Smooth muscle cell (in vitro differentiated cells): ENCODE results near the gene PPFIA2. TPM values are rescaled to one million over a fixed set of nuclear protein-coding genes. Genes with fewer than 3 reads are reported as not detected.

ENCODE experiments used
- DNase-seq: peaks from one replicate; lab custom pipeline; 2025; ENCODE audit not compliant: unreplicated experiment; lab: John Stamatoyannopoulos, UW
- H2AFZ ChIP-seq: fragments of 200-600 bp; sonication (generic); 2 replicates; pipeline ENCODE4 v1.6.0; 2016; ENCODE audit warnings: antibody characterized with exemption, low read depth, mild to moderate bottlenecking
- H3F3A ChIP-seq: fragments of 200-600 bp; sonication (generic); 2 replicates; pipeline ENCODE4 v1.6.0; 2017; ENCODE audit warnings: antibody characterized with exemption, low read depth
- H3K27ac ChIP-seq: fragments of 200-600 bp; sonication (generic); 2 replicates; pipeline ENCODE4 v1.5.1; 2016; ENCODE audit warnings: low read depth, mild to moderate bottlenecking
- H3K27me3 ChIP-seq: fragments of 200-600 bp; sonication (generic); 2 replicates; pipeline ENCODE4 v1.6.1; 2016; ENCODE audit warnings: low read depth, mild to moderate bottlenecking
- H3K36me3 ChIP-seq: fragments of 200-600 bp; sonication (generic); 2 replicates; pipeline ENCODE4 v1.5.1; 2016; ENCODE audit warnings: low read depth
- H3K4me1 ChIP-seq: fragments of 200-600 bp; sonication (generic); 2 replicates; pipeline ENCODE4 v1.5.1; 2016; ENCODE audit warnings: low read depth
- H3K4me2 ChIP-seq: fragments of 200-600 bp; sonication (generic); 2 replicates; pipeline ENCODE4 v1.6.0; 2016; ENCODE audit warnings: mild to moderate bottlenecking
- H3K4me3 ChIP-seq: fragments of 200-600 bp; sonication (generic); 2 replicates; pipeline ENCODE4 v1.5.1; 2016; ENCODE audit warnings: mild to moderate bottlenecking
- H3K79me2 ChIP-seq: fragments of 200-600 bp; sonication (generic); 2 replicates; pipeline ENCODE4 v1.6.0; 2016; ENCODE audit warnings: low read depth, mild to moderate bottlenecking
- H3K9ac ChIP-seq: fragments of 200-600 bp; sonication (generic); 2 replicates; pipeline ENCODE4 v1.6.0; 2016; ENCODE audit warnings: low read depth
- H3K9me3 ChIP-seq: fragments of 200-600 bp; sonication (generic); replicated peaks from 2 replicates; pipeline ENCODE4 v1.5.1; 2016; ENCODE audit warnings: low read depth
- H4K20me1 ChIP-seq: fragments of 200-600 bp; sonication (generic); 2 replicates; pipeline ENCODE4 v1.6.0; 2016; ENCODE audit warnings: low read depth
- CTCF ChIP-seq: fragments of 200-600 bp; sonication (generic); IDR thresholded peaks from 2 replicates; pipeline ENCODE4 v1.5.1; 2017; ENCODE audit warnings: borderline replicate concordance, mild to moderate bottlenecking, antibody characterized with exemption; ENCODE audit not compliant: insufficient read depth, poor library complexity, severe bottlenecking
- WGBS: methylation state at CpG from one replicate; pipeline ENCODE4 v1.1.7; 2016; ENCODE audit warnings: low lambda C conversion rate; 5-methylcytosine and 5-hydroxymethylcytosine counted together
- polyA plus RNA-seq: library from polyadenylated mRNA; unstranded; fragments of >200 nt; fragmentation: Nextera tagmentation; extraction: Ambion mirVana; gene quantifications from 2 replicates; pipeline ENCODE4 v1.2.1, GENCODE V29; 2016
- total RNA-seq: library from RNA; depleted of rRNA; stranded (reverse); fragments of >200 nt; gene quantifications from 2 replicates; pipeline ENCODE4 v1.2.3, GENCODE V29; 2014

PPFIA2 gene
- total and polyA plus RNA-seq, 2 experiments from 2014 or later = not detected

- Histone ChIP-seq H3K36me3 (no peaks in the 10 kb centered on the region), H3F3A (no peaks in the 10 kb centered on the region), H3K9ac (no peak overlapping the region), H3K4me2 (no peak overlapping the region), H2AFZ (no peak overlapping the region), H4K20me1 (no peaks in the 10 kb centered on the region), H3K79me2 (no peaks in the 10 kb centered on the region), H3K27me3 (no peaks in the 10 kb centered on the region), H3K4me3 (no peak overlapping the region), H3K27ac (no peak overlapping the region), H3K4me1 (no peaks in the 10 kb centered on the region), H3K9me3 (no peaks in the 10 kb centered on the region)
- TF ChIP-seq CTCF = no peak
- 86% methylated on average over 6 of the region's 6 CpGs for WGBS
- DNase-seq = no peak
Observed at GRCh38 chr12:81441629-81442028, 317.5 kb downstream of the PPFIA2 start.

GRCh38 chr12:81440001-81440400 lies 319.1 kb downstream of the PPFIA2 start:
- Histone ChIP-seq H3K9me3 (no peaks in the 10 kb centered on the region), H3K4me1 (no peaks in the 10 kb centered on the region), H4K20me1 (no peaks in the 10 kb centered on the region), H3K79me2 (no peaks in the 10 kb centered on the region), H3K36me3 (no peaks in the 10 kb centered on the region), H3F3A (no peaks in the 10 kb centered on the region), H2AFZ (no peak overlapping the region), H3K27me3 (no peaks in the 10 kb centered on the region), H3K4me3 (no peak overlapping the region), H3K27ac (no peak overlapping the region), H3K4me2 (no peak overlapping the region), H3K9ac (no peak overlapping the region)
- DNase-seq = no peak
- no peak for TF ChIP-seq CTCF
- 83% methylated on average over 3 of the region's 3 CpGs for WGBS

- Histone ChIP-seq H3K4me1 (no peaks in the 10 kb centered on the region), H3K4me3 (no peak overlapping the region), H3K9me3 (no peaks in the 10 kb centered on the region), H3K9ac (no peak overlapping the region), H3K4me2 (no peak overlapping the region), H3K27me3 (no peaks in the 10 kb centered on the region), H2AFZ (no peak overlapping the region), H3F3A (no peaks in the 10 kb centered on the region), H3K36me3 (no peaks in the 10 kb centered on the region), H3K27ac (no peak overlapping the region), H4K20me1 (no peaks in the 10 kb centered on the region), H3K79me2 (no peaks in the 10 kb centered on the region)
- DNase-seq = no peak
- TF ChIP-seq CTCF = no peak
- 88% methylated on average over 5 of the region's 5 CpGs for WGBS
Observed at GRCh38 chr12:81439344-81439743, 319.8 kb downstream of the PPFIA2 start.

GRCh38 chr12:81417056-81417455 lies 342.1 kb downstream of the PPFIA2 start:
- Histone ChIP-seq H3K36me3 (no peaks in the 10 kb centered on the region), H4K20me1 (no peaks in the 10 kb centered on the region), H3K9me3 (no peaks in the 10 kb centered on the region), H3K4me2 (no peak overlapping the region), H3K27ac (no peak overlapping the region), H3K9ac (no peak overlapping the region), H3F3A (no peaks in the 10 kb centered on the region), H2AFZ (no peak overlapping the region), H3K79me2 (no peaks in the 10 kb centered on the region), H3K4me1 (no peaks in the 10 kb centered on the region), H3K4me3 (no peak overlapping the region), H3K27me3 (peaks cover 7% of the 10 kb centered on the region)
- TF ChIP-seq CTCF = no peak
- 86% methylated on average over 3 of the region's 3 CpGs for WGBS
- DNase-seq = no peak
